OCI-LY3 (cell line): ENCODE data around the gene SELENOP.

ENCODE experiments used
- EZH2phosphoT487 ChIP-seq: fragments of 200-600 bp; shearing (Covaris generic); IDR thresholded peaks from 2 replicates; pipeline ENCODE4 v1.6.1; 2018; ENCODE audit warnings: antibody characterized with exemption, mixed run types, low read depth
- TF ChIP-seq, protein P1 (sequence below): fragments of 200-600, 300-600 bp; sonication (generic); IDR thresholded peaks from 2 replicates; pipeline ENCODE4 v1.5.1; 2014; ENCODE audit warnings: antibody characterized with exemption, low read length, low read depth

DNA sequence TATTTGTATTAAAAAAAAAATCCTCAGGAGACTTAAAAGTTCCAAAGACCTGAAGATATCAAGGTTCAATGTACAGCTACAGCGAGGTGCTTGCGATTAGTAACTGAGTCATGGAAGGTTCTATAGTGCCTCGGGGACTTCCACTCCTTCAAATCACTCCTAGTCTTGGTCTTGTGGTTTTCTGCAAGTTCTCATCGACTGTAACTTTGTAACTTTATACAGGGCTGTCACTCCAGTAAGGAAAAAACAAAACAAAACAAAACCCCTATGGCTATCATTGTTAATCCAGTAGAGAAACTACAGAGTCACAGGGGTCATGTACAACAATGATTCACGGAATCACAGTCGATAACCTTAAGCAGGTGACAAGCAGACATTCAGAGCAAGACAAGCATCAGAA lies 39.8 kb upstream of the SELENOP start:
- TF ChIP-seq, protein P1, sequence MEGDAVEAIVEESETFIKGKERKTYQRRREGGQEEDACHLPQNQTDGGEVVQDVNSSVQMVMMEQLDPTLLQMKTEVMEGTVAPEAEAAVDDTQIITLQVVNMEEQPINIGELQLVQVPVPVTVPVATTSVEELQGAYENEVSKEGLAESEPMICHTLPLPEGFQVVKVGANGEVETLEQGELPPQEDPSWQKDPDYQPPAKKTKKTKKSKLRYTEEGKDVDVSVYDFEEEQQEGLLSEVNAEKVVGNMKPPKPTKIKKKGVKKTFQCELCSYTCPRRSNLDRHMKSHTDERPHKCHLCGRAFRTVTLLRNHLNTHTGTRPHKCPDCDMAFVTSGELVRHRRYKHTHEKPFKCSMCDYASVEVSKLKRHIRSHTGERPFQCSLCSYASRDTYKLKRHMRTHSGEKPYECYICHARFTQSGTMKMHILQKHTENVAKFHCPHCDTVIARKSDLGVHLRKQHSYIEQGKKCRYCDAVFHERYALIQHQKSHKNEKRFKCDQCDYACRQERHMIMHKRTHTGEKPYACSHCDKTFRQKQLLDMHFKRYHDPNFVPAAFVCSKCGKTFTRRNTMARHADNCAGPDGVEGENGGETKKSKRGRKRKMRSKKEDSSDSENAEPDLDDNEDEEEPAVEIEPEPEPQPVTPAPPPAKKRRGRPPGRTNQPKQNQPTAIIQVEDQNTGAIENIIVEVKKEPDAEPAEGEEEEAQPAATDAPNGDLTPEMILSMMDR: no peak
- no peak for TF ChIP-seq EZH2phosphoT487
